ENCODE data around the gene HYLS1.
"Not testable (repeated sequence)": the region's sequence is repeated elsewhere in the genome, so short reads cannot be mapped to it uniquely, and the experiment has no call there.

HYLS1 gene

DNA sequence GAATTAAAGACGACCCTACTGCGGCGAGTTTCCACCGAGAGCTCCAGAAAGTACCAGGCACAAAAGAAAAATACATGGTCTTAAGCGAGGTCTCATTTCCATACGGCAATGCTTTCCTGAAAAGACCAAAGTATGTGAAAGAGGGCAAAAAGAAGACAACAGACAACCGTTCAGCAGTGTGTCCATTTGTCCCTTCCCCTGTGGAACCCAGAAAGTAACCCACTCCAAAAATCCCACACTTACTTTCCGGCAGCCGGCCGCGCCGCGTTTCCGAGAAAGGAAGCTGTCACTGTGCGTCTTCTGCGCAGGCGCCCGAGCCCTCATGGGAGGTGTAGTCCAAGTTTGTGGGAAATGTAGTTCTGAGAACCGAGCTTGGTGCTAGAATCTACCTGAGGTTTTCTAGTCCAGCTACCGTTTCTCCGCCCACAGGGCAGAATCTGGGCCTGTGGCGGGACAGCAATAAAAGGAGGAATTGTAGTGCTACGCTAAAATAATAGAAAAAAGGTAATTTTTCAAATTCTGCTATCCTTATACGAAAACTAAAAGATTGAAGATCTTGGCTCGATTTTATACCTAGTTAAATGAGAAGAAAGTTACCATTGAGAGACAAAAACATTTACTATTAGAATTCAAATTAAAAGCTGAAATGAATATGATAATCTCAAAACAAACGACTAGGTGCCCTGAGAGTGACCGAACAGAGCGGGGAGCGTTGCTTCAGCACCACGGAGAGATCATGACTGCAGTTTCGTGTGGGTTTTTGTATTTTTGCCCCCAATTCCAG, 15.7 kb downstream of the HYLS1 start, which contains the start of gene PUS3:
Gene PUS3 (minus strand): TSS at position 280 of the 784 bp plus-strand sequence. CDS start 6,922 bp downstream, outside the sequence.
- peak; percentile 76 to 81 for DNase-seq (ENCODE audit: low read depth in 2 of 2)

DNA sequence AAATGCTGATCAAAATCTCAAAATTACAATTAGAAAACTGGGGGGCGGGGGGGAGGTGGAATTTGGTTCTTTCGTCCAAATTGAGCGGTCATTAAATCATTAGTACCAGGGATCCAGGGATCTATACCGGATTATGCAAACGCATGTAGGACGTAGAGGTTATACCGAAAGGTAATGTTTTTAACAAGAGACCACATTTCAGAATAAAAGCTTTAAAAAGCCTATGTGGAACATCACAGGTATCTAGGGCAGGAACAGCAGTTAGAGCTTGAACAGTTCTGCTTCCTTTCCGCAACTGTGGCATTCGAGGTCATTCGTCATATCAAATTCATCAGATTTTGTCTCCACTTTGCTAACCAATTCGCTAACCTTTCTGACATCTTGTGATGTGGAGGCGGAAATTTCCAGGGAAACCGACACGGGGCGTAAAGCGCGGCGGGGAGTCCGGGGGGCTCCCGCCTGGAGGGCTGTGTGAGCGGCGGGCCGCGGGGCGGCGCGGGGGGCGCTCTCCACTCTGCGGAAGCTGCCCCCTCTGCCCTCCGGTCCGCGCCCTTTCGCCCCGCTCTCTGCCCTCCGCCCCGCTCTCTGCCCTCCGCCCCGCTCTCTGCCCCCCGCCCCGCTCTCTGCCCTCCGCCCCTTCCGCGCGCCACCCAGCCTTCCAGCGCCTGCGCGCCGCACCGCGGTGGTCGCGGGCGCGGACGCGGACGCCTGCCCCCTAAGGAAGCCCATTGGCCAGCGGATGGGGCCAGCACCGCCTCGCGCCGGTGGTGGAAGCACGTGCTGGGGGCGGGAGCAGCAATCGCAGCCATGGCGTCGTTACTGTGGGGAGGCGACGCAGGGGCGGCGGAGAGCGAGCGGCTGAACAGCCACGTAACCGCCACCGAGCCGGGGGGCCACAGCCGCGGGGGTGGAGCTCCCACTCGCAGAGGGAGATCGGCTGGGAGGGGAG, 16.5 kb downstream of the HYLS1 start, which contains the start of gene DDX25:
Gene DDX25 (plus strand): TSS at position 798 of the 949 bp plus-strand sequence. CDS start 10 bp downstream, at position 808.
- DNase-seq (ENCODE audit: low read depth in 2 of 2) = no peak

DNA sequence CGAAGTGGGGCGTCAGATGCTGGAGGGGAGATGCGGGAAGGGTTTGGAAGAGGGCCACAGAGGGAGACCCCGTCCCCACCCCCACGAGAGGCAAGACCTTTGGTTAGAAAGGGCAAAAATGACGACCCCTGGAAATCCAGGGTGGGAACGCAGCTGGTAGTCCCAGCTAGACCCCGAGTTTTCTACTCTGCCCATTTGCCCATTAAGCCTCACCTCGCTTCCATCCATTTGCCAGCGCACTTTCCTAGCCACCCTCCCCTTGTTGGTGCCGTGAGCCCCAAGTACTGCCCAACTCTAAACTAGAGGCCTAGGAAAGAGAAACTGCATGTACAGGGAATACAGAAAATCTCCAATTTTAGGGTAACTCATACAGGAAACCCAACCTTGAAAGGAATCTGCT, 17.2 kb downstream of the HYLS1 start:
- DNase-seq (ENCODE audit: low read depth in 2 of 2) = no peak

DNA sequence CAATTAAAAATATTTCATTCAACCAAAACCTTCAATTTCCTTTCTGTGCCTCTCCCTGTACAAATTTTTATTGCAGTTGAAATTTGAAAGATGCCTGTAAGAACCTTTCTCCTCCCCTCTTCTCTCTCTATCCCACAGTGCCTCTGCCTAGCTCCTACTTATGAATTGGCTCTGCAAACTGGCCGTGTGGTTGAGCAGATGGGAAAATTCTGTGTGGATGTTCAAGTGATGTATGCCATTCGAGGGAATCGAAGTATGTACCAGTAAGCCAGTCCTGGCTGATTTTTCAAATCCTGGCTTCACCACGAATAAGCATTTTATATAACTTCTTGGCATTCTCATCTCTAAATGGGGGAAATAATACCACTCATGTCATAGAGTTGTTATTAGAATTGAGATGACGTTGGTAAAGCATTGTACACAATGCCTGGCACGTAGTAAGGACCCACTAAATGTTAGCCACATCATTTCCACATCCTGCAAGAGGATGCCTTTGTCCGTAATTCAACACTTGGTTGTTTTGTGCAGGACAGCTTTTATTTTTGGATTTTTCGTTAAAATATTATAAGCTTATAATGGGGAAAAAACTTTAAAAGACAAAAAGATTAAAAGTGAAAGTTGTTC, 22.9 kb downstream of the HYLS1 start:
- DNase-seq (ENCODE audit: low read depth in 2 of 2) = no peak

DNA sequence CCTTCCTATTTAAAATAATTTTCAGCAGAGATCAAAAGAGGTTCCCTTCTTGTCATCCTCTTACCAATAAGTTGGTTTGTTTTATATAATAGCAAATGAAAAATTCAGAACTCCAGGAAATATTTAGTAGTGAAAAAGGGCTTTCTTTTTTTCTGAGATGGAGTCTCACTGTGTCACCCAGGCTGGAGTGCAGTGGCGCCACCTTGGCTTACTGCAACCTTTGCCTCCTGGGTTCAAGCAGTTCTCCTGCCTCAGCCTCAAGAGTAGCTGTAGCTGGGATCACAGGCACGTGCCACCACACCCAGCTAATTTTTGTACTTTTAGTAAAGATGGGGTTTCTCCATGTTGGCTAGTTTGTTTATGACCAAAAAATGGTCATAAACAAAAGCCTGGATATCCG, 27.1 kb downstream of the HYLS1 start:
- DNase-seq (ENCODE audit: low read depth in 2 of 2) = not testable (repeated sequence)

DNA sequence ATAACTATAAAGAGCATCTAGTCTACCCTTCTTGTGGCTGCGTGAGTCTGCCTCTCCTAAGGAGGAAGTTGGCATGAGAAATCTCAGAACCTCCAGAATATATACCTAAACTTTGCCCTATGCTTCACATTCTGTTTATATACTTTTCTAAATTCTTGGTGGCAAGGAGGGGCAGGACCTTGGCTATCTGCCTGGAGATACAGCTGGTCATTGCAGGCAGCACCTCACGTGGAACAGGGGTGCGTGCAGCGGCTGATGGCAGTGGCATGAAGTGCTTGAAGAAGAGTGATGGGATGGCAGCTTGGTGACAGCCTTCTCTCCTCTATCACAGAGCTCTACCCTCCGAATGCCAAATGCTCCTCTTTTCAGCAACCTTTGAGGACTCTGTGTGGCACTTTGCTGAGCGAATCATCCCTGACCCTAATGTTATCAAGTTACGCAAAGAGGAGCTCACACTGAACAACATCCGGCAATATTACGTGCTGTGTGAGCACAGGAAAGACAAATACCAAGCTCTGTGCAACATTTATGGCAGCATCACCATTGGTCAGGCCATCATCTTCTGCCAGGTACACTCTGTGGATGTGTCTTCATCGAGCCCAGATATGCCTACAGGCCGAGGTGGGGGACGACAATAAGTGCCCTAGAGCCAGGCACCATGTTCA, 29.3 kb downstream of the HYLS1 start:
- DNase-seq (ENCODE audit: low read depth in 2 of 2) = no peak

DNA sequence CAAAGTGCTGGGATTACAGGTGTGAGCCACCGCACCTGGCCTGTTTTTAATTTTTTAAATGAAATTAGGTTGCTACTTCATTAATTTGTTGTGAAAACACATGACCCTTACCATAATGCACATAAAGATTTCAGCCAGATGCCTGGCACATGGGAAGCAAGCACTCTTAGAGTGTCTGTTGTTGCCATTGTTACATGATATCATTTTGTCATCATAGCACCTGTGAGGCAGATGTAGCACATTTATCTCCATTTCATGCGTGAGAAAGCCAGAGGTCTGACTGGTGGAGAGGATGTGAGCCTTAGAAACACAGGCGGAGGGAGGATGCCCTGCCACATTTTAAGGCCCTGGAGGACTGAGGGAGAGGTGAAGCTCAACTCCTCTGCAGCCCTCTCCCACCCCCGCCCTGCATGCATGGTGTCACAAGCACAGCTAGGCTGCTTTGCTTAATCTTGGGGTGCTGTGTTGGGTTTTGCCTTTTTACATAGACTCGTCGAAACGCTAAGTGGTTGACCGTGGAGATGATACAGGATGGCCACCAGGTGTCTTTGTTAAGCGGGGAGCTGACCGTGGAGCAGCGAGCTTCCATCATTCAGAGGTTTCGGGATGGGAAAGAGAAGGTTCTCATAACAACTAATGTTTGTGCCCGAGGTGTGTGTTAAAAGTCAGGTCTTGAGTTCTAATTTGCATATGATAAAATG, 30.8 kb downstream of the HYLS1 start:
- DNase-seq (ENCODE audit: low read depth in 2 of 2) = no peak

DNA sequence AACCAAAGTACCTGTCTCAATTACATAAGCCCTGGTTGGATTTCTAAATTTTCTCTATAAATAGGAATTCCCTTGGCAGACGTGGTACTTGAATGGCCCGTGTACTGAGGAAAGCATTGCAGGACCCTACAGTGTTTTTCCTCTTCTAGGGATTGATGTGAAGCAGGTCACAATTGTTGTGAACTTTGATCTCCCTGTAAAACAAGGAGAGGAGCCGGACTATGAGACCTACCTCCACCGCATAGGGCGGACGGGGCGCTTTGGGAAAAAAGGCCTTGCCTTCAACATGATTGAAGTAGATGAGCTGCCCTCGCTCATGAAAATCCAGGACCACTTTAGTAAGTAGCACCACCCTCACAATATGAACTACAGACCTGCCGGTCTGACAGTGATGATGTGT, 33.6 kb downstream of the HYLS1 start:
- no peak for DNase-seq (ENCODE audit: low read depth in 2 of 2)

DNA sequence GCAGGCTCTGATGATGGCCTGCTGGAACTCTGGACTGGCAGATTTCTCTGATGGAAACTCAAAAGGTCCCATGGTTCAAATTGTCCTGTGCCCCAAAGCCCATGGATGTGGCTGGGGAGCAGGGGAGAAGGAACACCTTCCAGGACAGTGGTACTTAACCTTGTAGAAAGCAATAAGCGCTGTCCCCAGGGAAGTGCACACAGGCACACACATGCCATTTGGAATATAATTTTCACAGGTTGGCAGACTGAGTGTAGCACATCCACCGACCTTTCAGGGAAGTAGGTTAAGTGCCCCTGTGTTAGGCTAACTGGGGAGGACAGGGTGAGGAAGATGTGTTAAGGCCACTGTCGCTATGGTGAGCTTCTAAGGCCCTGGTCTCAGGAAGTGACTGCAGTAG, 34.7 kb downstream of the HYLS1 start:
- DNase-seq (ENCODE audit: low read depth in 2 of 2) = no peak

DNA sequence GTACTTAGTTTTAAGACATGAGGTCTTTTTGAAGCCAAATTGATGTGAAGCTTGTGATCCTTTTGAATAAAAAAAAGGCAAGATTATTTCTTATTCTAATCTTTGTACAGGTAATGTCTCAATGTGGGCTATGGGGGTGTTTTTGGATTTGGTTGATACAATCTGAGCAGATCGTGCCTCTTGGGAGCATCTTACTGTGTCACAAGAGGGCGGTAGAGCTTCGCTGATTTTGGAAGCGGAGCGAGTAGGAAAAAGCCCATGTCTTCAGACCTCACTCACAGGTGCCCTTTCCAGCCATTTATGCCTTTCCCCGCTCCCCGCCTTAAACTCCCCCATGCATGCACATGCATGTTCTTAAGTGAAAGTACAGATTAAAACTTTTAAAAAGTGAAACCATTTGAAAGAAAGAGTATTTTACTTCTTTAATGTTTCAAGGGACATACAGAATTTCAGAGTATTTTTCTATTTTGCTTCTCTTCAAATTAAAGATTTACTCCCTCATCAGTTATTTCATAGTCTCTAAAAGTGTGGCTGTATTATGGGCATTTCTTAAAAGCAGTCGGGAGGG, 35.6 kb downstream of the HYLS1 start:
- peak; percentile 10 to 39 for DNase-seq (ENCODE audit: low read depth in 2 of 2)

DNA sequence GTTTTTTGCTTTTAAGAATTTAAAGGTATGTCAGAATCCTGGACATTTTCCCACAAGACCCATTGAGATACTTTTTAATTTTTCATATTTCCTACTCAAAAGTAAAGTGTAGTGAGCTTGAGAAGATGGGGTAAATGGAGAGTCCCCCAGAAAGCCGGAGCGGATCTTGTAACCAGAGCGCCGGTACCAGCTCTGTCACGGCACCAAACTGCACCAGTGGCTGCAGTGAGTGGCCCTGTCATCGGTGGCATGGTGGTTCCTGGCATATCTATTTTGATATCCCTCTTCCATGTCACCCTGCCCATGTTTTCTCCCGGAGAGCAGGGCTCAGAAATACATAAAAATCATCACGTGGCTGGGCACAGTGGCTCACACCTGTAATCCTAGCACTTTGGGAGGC, 36.2 kb downstream of the HYLS1 start:
- no peak for DNase-seq (ENCODE audit: low read depth in 2 of 2)

DNA sequence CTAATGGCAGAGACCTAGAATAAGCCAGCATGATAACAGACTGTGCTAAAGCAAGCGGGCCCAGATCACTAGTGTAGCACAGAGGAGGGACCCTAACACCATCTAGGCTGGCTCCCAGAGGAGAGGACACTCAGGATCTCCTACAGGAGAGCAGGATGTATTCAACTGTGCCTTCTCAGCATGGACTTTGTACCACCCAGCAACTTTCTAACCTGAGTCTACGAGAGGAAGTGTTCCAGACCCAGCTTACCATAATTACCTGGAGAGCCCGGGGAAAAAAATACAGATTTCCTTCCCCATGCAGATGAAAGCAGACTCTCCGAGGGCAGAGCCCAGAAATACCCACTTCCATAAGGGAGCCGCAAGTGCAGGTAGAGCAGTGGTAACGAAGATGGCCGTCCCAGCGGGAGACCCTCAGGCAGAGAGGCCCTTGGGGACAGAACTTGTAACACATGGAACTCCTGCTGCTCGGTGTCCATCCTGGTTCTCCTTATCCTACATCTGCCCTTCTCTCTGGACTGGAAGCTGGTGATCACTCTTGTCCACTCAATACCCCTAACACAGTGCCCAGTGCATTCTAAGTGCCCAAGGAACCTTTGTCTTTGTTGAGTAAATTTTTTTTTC, 37.0 kb downstream of the HYLS1 start:
- no peak for DNase-seq (ENCODE audit: low read depth in 2 of 2)

DNA sequence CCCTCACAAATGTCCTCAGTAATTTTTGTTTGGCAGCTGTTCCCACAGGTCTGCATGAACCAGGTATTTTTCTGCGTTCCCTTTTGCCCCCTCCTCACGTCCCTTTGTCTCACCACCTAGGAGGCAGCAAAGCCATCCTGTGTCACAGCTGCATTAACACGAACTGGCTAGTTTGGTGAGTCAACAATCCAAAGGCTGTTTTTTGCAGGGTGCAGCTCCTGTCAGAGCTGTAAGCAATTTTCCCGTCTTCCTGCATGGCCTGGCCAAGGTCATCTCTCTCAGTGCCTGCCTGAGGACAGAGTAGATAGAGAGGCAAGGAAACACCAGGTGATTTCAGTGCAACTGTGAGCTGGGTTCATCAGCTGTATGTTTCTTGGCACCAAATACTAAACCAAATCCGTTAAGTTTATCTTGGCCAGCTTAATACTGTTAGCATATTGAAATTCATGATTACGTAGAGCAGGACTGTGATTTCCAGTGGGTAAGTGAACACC, 37.8 kb downstream of the HYLS1 start:
- no peak for DNase-seq (ENCODE audit: low read depth in 2 of 2)

DNA sequence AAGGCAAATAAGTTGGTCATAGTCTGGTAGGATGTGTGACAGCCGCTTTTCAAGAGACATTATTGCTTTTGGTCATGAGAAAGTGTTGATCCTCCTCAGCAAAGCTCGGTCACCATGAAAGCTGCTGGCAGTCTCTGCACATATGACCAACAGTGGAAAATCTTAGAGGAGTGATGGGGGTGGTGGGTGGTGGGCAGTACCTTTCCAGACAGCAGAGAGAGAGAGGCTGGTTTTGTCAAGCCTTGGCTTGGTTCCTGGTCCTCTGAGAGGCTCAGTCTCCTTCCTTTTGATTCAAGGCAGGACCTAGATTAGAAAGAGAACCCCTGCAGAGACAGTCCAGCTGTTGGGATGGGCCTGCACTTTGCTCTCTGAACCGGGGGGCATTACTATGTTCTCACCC, 38.3 kb downstream of the HYLS1 start:
- no peak for DNase-seq (ENCODE audit: low read depth in 2 of 2)

DNA sequence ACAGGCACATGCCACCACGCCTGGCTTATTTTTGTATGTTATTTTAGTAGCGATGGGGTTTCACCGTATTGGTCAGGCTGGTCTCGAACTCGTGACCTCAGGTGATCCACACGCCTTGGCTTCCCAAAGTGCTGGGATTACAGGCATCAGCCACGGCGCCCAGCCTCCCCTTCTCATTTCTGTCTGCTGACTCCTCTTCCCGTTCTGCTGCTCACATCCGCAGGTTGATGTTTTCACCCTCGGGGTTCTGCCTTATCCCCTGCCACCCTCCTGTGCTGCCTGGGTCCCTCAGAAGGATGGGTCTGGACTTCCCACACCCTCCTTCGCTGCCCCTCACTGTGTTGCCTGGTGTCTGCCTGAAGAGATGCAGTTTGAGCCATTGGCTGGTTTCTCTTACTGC, 39.2 kb downstream of the HYLS1 start:
- no peak for DNase-seq (ENCODE audit: low read depth in 2 of 2)

DNA sequence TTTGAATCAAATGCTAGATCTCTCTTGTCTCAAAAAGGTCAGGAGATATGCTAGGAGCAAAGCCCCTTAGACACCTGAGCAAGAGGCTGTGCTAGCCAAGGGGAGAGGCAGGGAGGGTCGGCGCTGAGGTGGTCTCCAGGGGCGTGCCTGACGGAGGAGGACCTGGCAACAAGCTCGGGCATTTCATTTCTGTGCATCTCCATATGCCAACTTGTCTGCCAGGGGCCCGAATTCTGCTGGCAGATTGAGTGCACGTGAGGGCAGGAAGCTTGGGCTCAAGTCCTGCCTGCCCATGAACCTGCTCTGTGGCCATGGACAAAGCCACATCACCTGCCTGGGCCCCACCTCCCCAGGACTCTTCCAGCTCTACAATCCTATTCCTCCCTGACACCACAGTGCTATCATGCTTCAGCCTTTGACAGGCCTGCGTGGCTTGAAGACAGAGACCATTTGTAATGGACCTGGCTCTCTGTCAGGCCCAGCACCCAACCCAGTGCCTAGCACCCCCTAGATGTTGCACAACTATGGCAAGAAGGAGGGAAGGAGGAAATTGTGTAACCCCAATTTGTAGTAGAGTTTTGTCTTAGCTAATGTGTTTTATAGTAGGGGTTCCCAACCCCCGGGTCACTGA, 42.1 kb downstream of the HYLS1 start:
- no peak for DNase-seq (ENCODE audit: low read depth in 2 of 2)

DNA sequence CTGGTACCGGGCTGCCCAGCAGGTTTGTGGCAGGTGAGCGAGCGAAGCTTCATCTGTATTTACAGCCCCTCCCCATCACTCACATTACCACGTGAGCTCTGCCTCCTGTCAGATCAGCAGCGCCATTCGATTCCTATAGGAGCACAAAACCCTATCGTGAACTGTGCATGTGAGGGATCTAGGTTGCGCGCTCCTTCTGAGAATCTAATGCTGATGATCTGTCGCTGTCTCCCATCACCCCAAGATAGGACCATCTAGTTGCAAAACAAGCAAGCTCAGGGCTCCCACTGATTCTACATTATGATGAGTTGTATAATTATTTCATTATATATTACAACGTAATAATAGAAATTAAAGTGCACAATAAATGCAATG, 42.6 kb downstream of the HYLS1 start:
- DNase-seq (ENCODE audit: low read depth in 2 of 2) = no peak

DNA sequence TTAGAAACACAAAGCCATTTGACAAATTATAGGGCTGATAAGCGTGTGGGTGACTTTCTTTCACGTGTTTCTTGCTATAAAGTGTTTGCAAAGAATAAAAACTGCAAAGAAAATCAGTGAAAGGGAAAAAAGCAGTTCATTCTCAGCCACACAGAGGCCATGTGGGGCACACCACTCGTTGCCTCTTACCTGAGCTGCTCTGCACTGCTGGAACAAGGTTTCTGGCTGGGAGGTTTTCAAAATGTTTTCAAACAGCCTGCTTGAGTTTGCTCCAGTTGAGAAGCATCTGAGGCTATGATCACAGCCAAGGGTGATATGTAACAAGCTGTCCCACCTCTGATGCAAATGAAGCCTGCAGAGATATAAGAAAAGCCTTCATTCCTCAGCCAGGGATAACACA, 43.6 kb downstream of the HYLS1 start:
- no peak for DNase-seq (ENCODE audit: low read depth in 2 of 2)

DNA sequence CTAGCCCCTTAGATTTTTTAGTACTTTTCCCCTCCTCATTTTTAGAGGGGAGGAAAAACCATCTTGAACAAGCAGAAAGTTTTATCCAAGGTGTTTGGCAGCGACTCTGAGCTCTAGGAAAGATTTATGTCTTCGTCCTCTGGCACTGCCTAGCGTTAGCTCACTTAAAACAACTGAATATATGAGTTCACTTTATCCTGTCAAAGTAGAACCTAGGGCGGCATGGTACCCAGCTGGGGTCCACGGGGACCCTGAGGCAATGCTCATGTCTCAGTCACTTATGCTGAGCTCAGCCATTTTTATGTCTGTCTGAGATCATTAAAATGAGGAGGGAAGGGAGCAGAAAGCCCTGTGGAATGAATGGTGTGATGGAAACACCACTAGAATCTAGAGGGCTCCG, 44.2 kb downstream of the HYLS1 start:
- no peak for DNase-seq (ENCODE audit: low read depth in 2 of 2)

DNA sequence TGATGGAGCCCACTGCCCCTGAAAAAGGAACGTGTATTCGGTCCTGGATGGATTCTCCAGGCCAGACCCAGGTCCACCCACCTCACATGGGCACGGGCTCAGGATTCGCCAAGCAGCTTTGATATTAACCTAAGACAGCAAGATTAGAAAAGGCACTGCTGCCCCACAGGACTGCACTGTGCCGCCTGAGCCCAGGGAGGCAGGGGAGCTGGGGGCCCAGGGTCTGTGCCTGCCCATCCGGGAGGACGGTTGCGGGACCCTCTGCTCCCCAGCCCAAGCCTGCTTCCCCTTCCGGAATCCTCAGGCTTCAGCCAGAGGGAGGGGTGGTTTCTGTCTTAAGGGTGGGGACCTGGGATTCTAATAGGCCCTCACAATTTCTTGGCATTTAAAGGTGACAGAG, 44.8 kb downstream of the HYLS1 start:
- no peak for DNase-seq (ENCODE audit: low read depth in 2 of 2)
